NB4 (cell line): ENCODE measurements around the gene EVI2A.
A peak's percentile ranks its signal among the peaks of the same experiment; 100 is the strongest.

Source experiments
- DNase-seq: peaks from one replicate; pipeline ENCODE4 v3.0.0; 2010; ENCODE audit warnings: low read depth
- H3K4me3 ChIP-seq: one replicate; pipeline ENCODE4 v1.5.1; 2011; ENCODE audit warnings: mild to moderate bottlenecking, low read depth, low read length, moderate library complexity
- MAX ChIP-seq: IDR thresholded peaks from 2 replicates; pipeline ENCODE4 v1.6.1; 2011; ENCODE audit warnings: low read depth, low read length
- MYC ChIP-seq: IDR thresholded peaks from 2 replicates; pipeline ENCODE4 v1.6.1; 2011; ENCODE audit warnings: low read depth, low read length
- POLR2A ChIP-seq: IDR thresholded peaks from 2 replicates; pipeline ENCODE4 v1.6.1; 2011; ENCODE audit warnings: mild to moderate bottlenecking; ENCODE audit not compliant: insufficient read length; ENCODE audit errors: extremely low read depth
- TF ChIP-seq, protein P1 (sequence below): IDR thresholded peaks from one replicate; pipeline ENCODE4 v1.5.1; 2012; ENCODE audit warnings: low read depth, low read length

The EVI2A gene

DNA sequence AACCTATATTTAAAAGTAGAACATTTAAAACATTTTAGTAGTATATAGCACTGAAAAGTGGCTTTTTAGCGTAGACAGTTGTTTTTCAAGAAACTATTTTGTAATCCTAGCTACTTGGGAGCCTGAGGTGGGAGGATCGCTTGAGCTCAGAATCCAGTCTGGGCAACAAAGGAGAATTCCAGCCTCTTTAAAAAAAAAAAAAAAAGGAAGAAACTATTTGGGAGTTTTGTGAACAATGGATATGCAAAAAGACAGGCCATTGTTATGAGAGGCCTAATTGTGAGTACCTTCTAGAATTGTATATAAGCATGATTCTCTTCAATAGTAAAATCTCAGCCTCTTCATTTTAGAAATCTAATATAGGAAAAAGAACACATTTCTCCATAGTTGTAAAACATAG is 42.0 kb downstream of the EVI2A start:
- DNase-seq: no peak
- TF ChIP-seq, protein P1, sequence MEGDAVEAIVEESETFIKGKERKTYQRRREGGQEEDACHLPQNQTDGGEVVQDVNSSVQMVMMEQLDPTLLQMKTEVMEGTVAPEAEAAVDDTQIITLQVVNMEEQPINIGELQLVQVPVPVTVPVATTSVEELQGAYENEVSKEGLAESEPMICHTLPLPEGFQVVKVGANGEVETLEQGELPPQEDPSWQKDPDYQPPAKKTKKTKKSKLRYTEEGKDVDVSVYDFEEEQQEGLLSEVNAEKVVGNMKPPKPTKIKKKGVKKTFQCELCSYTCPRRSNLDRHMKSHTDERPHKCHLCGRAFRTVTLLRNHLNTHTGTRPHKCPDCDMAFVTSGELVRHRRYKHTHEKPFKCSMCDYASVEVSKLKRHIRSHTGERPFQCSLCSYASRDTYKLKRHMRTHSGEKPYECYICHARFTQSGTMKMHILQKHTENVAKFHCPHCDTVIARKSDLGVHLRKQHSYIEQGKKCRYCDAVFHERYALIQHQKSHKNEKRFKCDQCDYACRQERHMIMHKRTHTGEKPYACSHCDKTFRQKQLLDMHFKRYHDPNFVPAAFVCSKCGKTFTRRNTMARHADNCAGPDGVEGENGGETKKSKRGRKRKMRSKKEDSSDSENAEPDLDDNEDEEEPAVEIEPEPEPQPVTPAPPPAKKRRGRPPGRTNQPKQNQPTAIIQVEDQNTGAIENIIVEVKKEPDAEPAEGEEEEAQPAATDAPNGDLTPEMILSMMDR: no peak
- TF ChIP-seq MAX: no peak
- TF ChIP-seq POLR2A: no peak
- TF ChIP-seq MYC: no peak
- H3K4me3 ChIP-seq: no peak overlapping the region

DNA sequence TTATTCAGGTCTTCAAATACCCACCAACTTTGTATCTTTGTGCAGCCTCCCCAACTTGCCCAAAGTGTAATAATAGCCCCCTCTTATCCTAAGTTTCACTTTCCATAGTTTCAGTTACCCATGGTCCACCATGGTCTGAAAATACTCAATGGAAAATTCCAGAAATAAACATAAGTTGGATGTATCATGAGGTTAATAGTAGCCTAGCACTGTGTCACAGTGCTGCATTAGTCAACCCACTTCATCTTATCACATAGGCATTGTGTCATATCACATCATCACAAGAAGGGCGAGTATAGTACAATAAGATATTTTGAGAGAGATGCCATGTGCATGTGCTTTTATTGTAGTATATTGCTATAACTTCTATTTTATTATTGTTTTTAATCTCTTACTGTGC is 46.3 kb downstream of the EVI2A start:
- DNase-seq: no peak
- TF ChIP-seq, protein P1: no peak
- no peak for TF ChIP-seq MAX
- TF ChIP-seq MYC: no peak
- no peak for TF ChIP-seq POLR2A

DNA sequence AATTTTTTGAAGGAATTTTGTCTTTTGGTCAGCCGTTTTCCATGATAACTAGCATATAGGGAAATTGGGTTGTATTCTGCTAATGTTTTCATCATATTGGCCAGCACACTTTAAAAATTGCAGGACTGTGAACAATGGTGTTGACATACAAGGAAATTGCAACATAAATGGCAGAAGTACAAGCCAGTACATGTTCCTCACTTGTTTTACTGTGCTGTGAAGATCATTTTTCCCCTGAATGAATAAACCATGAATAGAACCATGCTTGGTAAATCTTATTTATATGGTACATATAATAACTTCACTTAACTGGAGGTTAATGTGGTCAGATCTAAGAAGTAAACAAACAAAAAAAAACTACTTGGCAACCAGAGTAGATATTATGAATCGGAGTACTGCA is 47.2 kb downstream of the EVI2A start:
- H3K4me3 ChIP-seq: no peak overlapping the region
- peak; percentile 86 for DNase-seq
- TF ChIP-seq POLR2A (no peak), MYC (peak; percentile 55; the same call in 1 of the 2 replicates), MAX (peak; percentile 52)

More for the DNA sequence above, 46.3 kb downstream of the EVI2A start:
- H3K4me3 ChIP-seq: no peak overlapping the region

GRCh38 chr17:31273516-31273915 is 47.9 kb downstream of the EVI2A start:
- no peak for TF ChIP-seq MAX
- TF ChIP-seq, protein P1: no peak
- TF ChIP-seq POLR2A: no peak
- TF ChIP-seq MYC: no peak
- peak; percentile 19 for DNase-seq
- H3K4me3 ChIP-seq: no peak overlapping the region

GRCh38 chr17:31272803-31273202 is 48.6 kb downstream of the EVI2A start:
- TF ChIP-seq MAX: no peak
- no peak for TF ChIP-seq MYC
- TF ChIP-seq, protein P1: no peak
- TF ChIP-seq POLR2A: no peak
- H3K4me3 ChIP-seq: no peak overlapping the region
- no peak for DNase-seq

- H3K4me3 ChIP-seq: no peak overlapping the region
- DNase-seq: no peak
- TF ChIP-seq POLR2A (no peak), MAX (no peak), MYC (no peak)
- TF ChIP-seq, protein P1: no peak
Measured at GRCh38 chr17:31272236-31272635, 49.2 kb downstream of the EVI2A start.
